Loucy (cell line): Measurements from ENCODE around the gene ZNF324B.

Experiments used
- H2AFZ ChIP-seq: fragments of 200-600 bp; sonication (generic); 2 replicates; pipeline ENCODE4 v1.6.0; 2016; ENCODE audit warnings: antibody characterized with exemption, mild to moderate bottlenecking, low read length, moderate library complexity
- H3F3A ChIP-seq: fragments of 200-600 bp; 2 replicates; pipeline ENCODE4 v1.6.0; 2016; ENCODE audit warnings: antibody characterized with exemption, low read depth, mild to moderate bottlenecking
- H3K27me3 ChIP-seq: fragments of 200-600 bp; sonication (generic); 2 replicates; pipeline ENCODE4 v1.6.1; 2014; ENCODE audit warnings: low read length, mild to moderate bottlenecking; ENCODE audit not compliant: insufficient read depth, poor library complexity, severe bottlenecking
- H3K36me3 ChIP-seq: fragments of 200-600 bp; sonication (generic); 2 replicates; pipeline ENCODE4 v1.6.1; 2016; ENCODE audit warnings: low read length; ENCODE audit not compliant: insufficient read depth
- H3K4me1 ChIP-seq: fragments of 200-600 bp; sonication (generic); 2 replicates; pipeline ENCODE4 v1.5.1; 2014; ENCODE audit warnings: low read length, mild to moderate bottlenecking; ENCODE audit not compliant: insufficient read depth, poor library complexity, severe bottlenecking
- H3K4me2 ChIP-seq: fragments of 200-600 bp; sonication (generic); 2 replicates; pipeline ENCODE4 v1.6.0; 2014; ENCODE audit warnings: antibody characterized with exemption, low read length, low read depth, mild to moderate bottlenecking; ENCODE audit not compliant: poor library complexity, severe bottlenecking
- H3K4me3 ChIP-seq: fragments of 200-600 bp; sonication (generic); 2 replicates; pipeline ENCODE4 v1.5.1; 2014; ENCODE audit warnings: low read length, mild to moderate bottlenecking, mixed read lengths; ENCODE audit not compliant: poor library complexity, severe bottlenecking
- H3K79me2 ChIP-seq: fragments of 200-600 bp; sonication (generic); 2 replicates; pipeline ENCODE4 v1.6.1; 2014; ENCODE audit warnings: low read length; ENCODE audit not compliant: insufficient read depth
- H3K9ac ChIP-seq: fragments of 200-600 bp; sonication (generic); 2 replicates; pipeline ENCODE4 v1.6.0; 2014; ENCODE audit warnings: mild to moderate bottlenecking, low read depth, low read length, moderate library complexity; ENCODE audit not compliant: poor library complexity, severe bottlenecking
- H3K9me2 ChIP-seq: fragments of 200-600 bp; sonication (generic); replicated peaks from 2 replicates; pipeline ENCODE4 v1.6.1; 2016; ENCODE audit warnings: low read depth, low read length, mixed read lengths
- H3K9me3 ChIP-seq: fragments of 200-600 bp; sonication (generic); 2 replicates; pipeline ENCODE4 v1.6.1; 2014; ENCODE audit warnings: mild to moderate bottlenecking, antibody characterized with exemption, low read length, low read depth; ENCODE audit not compliant: insufficient read depth
- H4K20me1 ChIP-seq: fragments of 200-600 bp; sonication (generic); 2 replicates; pipeline ENCODE4 v1.6.0; 2014; ENCODE audit warnings: antibody characterized with exemption, low read length, mild to moderate bottlenecking; ENCODE audit not compliant: insufficient read depth, poor library complexity, severe bottlenecking
- CTCF ChIP-seq: fragments of 200-600 bp; sonication (generic); conservative IDR thresholded peaks from 2 replicates; pipeline ENCODE4 v1.5.1; 2014; ENCODE audit warnings: mild to moderate bottlenecking, antibody characterized with exemption, low read length
- EZH2phosphoT487 ChIP-seq: fragments of 200-600 bp; IDR thresholded peaks from 2 replicates; pipeline ENCODE4 v1.6.1; 2018; ENCODE audit warnings: antibody characterized with exemption, mild to moderate bottlenecking, moderate library complexity, borderline replicate concordance

Gene ZNF324B

DNA sequence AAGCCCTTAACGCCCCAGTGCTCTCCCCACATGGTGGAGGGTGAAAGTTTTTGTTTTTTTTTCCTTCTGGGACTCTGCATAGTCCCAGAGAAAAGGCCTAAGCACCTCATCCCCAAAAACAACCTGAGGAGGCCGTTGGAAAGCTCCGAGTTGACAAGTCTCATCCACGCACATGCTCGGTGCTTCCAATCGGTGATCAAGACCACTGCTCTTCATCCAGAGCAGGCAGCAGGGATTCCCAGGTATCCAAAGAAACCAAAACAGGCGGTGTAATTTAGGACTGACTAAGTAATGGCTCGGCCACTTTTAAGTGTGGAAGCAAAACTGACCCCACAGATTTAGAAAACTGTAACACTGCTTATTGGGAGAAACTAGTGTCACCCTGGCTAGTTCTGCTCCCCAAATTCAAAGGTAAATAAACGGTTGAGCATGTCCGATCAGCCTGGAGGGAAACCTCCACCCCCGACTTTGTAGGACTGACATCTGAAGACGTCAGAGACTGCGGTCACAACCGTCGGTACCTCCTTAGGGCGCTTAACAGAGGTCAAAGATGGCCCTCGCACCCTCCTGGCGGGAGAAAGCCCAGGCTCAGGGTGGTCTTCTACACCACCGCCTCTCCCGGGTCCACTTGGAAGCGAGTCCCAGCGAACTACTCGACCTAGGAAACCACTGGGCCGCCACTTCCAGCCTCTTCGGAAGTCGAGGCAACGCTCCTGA is 23.7 kb downstream of the ZNF324B start:
- Histone ChIP-seq H3K9me2 (no peaks in the 10 kb centered on the region), H3K9me3 (no peaks in the 10 kb centered on the region), H3F3A (no peaks in the 10 kb centered on the region), H3K36me3 (peaks cover 12% of the 10 kb centered on the region; the same call in 1 of the 2 replicates), H3K4me1 (peaks cover 24% of the 10 kb centered on the region), H2AFZ (peak overlapping the region; percentile 83), H3K9ac (peak overlapping the region; percentile 58), H3K4me2 (peak overlapping the region; percentile 83), H3K79me2 (no peaks in the 10 kb centered on the region), H4K20me1 (no peaks in the 10 kb centered on the region), H3K27me3 (no peaks in the 10 kb centered on the region), H3K4me3 (peak overlapping the region; percentile 93)
- TF ChIP-seq EZH2phosphoT487 (no peak), CTCF (no peak)

DNA sequence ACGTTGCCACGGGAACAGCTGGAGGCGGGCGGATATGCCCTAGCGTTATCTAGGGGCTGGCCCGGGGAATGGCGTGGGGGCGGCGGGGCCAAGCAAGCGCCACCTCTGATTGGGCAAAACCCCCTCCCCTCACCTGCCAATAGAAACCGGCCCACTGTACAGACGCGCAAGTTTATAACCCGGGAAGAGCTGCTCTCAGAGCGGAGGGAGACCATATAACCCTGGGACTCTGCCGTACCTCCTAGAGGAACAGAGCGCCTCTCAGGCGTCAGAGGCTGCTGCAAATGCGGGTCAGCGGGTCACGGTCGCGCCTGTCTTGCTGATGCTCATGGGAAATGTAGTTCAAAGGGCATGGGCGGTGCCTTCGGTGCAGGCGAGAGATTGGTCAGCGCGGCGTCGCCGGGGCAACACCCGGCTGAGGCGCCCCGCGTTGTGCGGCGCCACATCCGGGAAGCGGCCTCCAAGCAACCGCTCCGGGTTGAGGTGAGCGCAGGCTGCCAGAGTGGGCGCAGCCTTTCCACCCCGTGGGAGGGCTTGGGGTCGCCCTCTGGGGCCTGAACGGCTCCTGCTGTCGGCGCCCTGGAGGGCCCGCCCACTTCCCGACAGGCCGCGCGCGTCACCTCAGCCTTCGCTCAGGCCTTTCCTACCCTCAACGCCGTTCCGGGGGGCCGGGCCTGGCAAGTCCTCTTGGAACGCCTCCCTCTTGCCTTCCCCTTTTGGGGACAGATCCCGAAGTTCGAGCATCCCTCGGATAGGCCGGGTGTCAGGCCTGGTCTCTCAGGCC is 24.5 kb downstream of the ZNF324B start, which contains the start of gene ZNF446:
TSS of gene ZNF446 (plus strand) at position 639 of the 784 bp plus-strand sequence. CDS start 867 bp downstream, outside the sequence.
- Histone ChIP-seq H3K9me3 (no peaks in the 10 kb centered on the region), H3K4me1 (peaks cover 24% of the 10 kb centered on the region), H3K4me3 (peak within 1 kb of the TSS; percentile 93), H4K20me1 (no peaks in the 10 kb centered on the region), H3K9me2 (no peaks in the 10 kb centered on the region), H2AFZ (peak within 1 kb of the TSS; percentile 83), H3K79me2 (no peaks in the 10 kb centered on the region), H3K4me2 (peak within 1 kb of the TSS; percentile 83), H3F3A (no peaks in the 10 kb centered on the region), H3K27me3 (no peaks in the 10 kb centered on the region), H3K36me3 (peaks cover 12% of the 10 kb centered on the region; the same call in 1 of the 2 replicates), H3K9ac (peak within 1 kb of the TSS; percentile 88)
- TF ChIP-seq EZH2phosphoT487 = no peak
- TF ChIP-seq CTCF = no peak

DNA sequence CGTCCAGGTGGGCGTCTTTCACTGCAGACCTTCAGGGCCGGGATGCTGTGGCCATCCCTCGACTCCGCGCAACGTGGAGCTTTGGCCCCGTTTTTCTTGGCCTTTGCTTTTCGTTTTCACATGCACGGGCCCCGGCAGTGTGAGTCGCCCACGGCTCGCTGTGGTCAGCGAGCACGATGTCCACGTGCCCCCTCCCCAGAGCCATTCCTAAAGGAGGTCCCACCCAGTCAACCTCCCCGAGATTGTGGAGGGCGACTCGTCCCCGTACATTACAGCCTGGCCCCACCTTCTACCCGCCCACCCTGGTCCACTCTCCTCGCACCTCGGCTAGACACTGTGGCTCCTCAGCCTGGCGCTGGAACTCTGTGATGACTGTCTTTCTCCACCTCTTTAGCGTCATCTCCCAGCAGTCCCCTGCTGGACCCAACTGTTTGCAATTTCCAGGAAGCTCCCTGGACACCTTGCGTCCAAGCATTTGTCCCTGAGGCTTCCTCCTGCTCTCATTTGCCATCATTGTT is 25.1 kb downstream of the ZNF324B start:
- TF ChIP-seq EZH2phosphoT487 (no peak), CTCF (no peak)
- H2AFZ ChIP-seq = peak overlapping the region; percentile 83
- H3K4me3 ChIP-seq = peak overlapping the region; percentile 93
- H3K36me3 ChIP-seq = peaks cover 12% of the 10 kb centered on the region; the same call in 1 of the 2 replicates
- no peaks in the 10 kb centered on the region for H3F3A ChIP-seq
- no peaks in the 10 kb centered on the region for H3K27me3 ChIP-seq
- no peaks in the 10 kb centered on the region for H4K20me1 ChIP-seq
- H3K79me2 ChIP-seq = no peaks in the 10 kb centered on the region
- no peaks in the 10 kb centered on the region for H3K9me2 ChIP-seq
- H3K9me3 ChIP-seq = no peaks in the 10 kb centered on the region
- H3K9ac ChIP-seq = peak overlapping the region; percentile 88
- peaks cover 24% of the 10 kb centered on the region for H3K4me1 ChIP-seq
- H3K4me2 ChIP-seq = peak overlapping the region; percentile 83
